Measurements from ENCODE around the gene LRCH1.

LRCH1 gene

DNA sequence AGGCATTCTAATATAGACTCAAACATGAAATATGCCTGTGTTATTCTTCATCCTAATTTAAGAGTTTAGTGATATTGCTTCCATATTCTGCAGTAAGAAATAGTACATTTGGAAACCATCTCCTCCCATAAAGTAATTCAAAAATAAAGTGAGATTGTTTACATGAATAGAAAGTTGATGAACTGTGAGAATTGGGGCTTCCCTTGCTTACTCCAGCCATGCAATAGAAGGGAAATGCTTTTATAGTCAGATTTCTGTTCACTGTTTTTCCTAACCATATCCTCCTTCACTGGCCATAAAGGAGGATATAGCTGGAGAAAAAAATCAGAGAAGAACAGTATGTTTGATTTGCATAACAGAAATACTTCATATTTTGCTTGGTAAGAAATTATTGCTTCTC is 7.8 kb downstream of the LRCH1 start:
- no peak overlapping the region for H3K27ac ChIP-seq (ENCODE audit: low read length)
- DNase-seq (ENCODE audit: low read depth, low spot score): no peak
- no peaks in the 10 kb centered on the region for H3K27me3 ChIP-seq (ENCODE audit: control insufficient read depth, insufficient read depth, low read length)
- no peaks in the 10 kb centered on the region for H3K9me3 ChIP-seq (ENCODE audit: control insufficient read depth, insufficient read depth, low read length)
- H3K4me3 ChIP-seq (ENCODE audit: low read length): no peak overlapping the region
- H3K4me1 ChIP-seq (ENCODE audit: control insufficient read depth, insufficient read depth, low read length): no peaks in the 10 kb centered on the region
- no peaks in the 10 kb centered on the region for H3K36me3 ChIP-seq (ENCODE audit: control insufficient read depth, insufficient read depth, low read length)

DNA sequence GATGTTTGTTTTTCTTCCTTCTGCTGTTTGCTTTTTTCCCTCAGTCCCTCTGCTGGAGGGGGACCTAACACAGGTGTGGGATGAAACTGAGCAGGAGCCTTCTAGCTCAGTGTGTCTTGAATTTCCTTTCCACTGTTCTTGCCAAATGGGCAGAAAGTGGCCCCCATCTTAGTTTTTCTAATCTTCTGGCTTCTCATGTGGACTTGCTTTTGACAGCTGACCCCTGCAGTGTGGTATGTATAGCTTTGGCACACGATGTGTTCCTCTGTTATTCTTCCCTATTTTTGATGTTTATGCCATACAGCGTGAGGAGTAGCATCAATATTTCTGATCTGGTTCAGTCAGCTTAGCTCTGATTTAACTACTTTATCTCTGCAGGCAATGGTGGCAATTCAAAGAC is 8.3 kb downstream of the LRCH1 start:
- DNase-seq (ENCODE audit: low read depth, low spot score): no peak
- Histone ChIP-seq H3K9me3 (ENCODE audit: control insufficient read depth, insufficient read depth, low read length) (no peaks in the 10 kb centered on the region), H3K4me1 (ENCODE audit: control insufficient read depth, insufficient read depth, low read length) (no peaks in the 10 kb centered on the region), H3K4me3 (ENCODE audit: low read length) (no peak overlapping the region), H3K27me3 (ENCODE audit: control insufficient read depth, insufficient read depth, low read length) (no peaks in the 10 kb centered on the region), H3K27ac (ENCODE audit: low read length) (no peak overlapping the region), H3K36me3 (ENCODE audit: control insufficient read depth, insufficient read depth, low read length) (no peaks in the 10 kb centered on the region)
- WGBS (ENCODE audit: insufficient coverage, insufficient read length): no CpG with 5 or more reads among the region's 2 CpGs

DNA sequence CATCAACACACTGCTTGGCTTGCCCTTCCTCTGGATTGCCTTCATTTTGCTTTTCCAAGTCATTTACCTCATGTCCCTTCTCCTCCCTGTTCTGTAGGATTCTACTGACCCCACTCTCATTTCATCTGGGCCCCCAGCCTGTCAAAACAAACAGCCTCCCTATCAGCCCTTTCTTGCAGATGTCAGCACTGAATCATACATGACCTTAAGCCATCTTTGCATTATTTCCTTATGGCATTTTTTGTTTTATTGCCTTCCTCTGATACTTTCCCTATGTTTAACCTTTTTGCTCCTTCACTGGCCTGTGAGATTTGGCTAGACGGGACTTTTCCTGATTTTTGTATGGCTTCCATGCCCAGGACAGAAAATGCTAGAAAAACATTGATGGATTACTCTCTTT is 8.7 kb downstream of the LRCH1 start:
- no CpG with 5 or more reads among the region's 1 CpG for WGBS (ENCODE audit: insufficient coverage, insufficient read length)
- Histone ChIP-seq H3K36me3 (ENCODE audit: control insufficient read depth, insufficient read depth, low read length) (no peaks in the 10 kb centered on the region), H3K27ac (ENCODE audit: low read length) (no peak overlapping the region), H3K4me3 (ENCODE audit: low read length) (no peak overlapping the region), H3K27me3 (ENCODE audit: control insufficient read depth, insufficient read depth, low read length) (no peaks in the 10 kb centered on the region), H3K4me1 (ENCODE audit: control insufficient read depth, insufficient read depth, low read length) (no peaks in the 10 kb centered on the region), H3K9me3 (ENCODE audit: control insufficient read depth, insufficient read depth, low read length) (no peaks in the 10 kb centered on the region)
- DNase-seq (ENCODE audit: low read depth, low spot score): no peak

DNA sequence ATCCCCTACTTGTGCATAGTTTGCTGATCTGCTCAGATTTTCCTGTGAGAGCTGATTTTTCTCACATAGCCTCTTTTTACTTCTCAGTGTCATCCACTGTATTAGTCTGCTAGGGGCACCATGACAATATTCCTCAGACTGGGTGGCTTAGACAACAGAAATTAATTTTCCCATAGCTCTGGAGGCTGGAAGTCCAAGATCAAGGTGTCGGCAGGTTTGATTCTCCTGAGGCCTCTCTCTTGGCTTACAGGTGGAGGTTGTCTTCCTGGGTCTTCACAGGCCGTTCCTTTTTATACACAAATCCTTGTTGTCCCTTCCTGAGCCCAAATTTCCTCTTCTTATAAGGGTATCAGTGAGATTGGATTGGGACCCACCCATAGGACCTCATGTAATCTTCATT is 9.2 kb downstream of the LRCH1 start:
- no peaks in the 10 kb centered on the region for H3K9me3 ChIP-seq (ENCODE audit: control insufficient read depth, insufficient read depth, low read length)
- H3K4me3 ChIP-seq (ENCODE audit: low read length): no peak overlapping the region
- no peaks in the 10 kb centered on the region for H3K36me3 ChIP-seq (ENCODE audit: control insufficient read depth, insufficient read depth, low read length)
- no peak overlapping the region for H3K27ac ChIP-seq (ENCODE audit: low read length)
- no peaks in the 10 kb centered on the region for H3K4me1 ChIP-seq (ENCODE audit: control insufficient read depth, insufficient read depth, low read length)
- DNase-seq (ENCODE audit: low read depth, low spot score): no peak
- no peaks in the 10 kb centered on the region for H3K27me3 ChIP-seq (ENCODE audit: control insufficient read depth, insufficient read depth, low read length)
- WGBS (ENCODE audit: insufficient coverage, insufficient read length): no CpG with 5 or more reads among the region's 2 CpGs

DNA sequence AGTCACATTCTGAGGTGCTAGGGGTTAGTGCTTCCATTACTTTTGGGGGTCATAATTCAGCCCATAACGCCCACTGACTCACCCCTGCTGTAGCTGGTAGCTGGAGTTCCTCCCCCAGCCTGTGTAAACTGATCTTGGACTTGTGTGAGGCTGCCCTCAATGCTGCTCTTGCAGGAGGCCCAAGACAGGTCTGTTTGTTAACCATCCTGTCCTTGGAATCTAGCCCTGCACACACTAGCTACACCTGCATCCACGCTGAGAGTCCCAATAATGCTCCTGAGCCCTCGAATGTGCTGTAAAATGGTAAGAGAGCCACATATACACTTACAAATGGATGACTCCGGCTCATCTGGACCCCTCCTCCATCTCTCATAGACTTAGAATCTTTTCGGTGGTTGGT is 9.6 kb downstream of the LRCH1 start:
- H3K4me1 ChIP-seq (ENCODE audit: control insufficient read depth, insufficient read depth, low read length): no peaks in the 10 kb centered on the region
- no peak for DNase-seq (ENCODE audit: low read depth, low spot score)
- H3K27ac ChIP-seq (ENCODE audit: low read length): no peak overlapping the region
- H3K9me3 ChIP-seq (ENCODE audit: control insufficient read depth, insufficient read depth, low read length): no peaks in the 10 kb centered on the region
- H3K27me3 ChIP-seq (ENCODE audit: control insufficient read depth, insufficient read depth, low read length): no peaks in the 10 kb centered on the region
- no peaks in the 10 kb centered on the region for H3K36me3 ChIP-seq (ENCODE audit: control insufficient read depth, insufficient read depth, low read length)
- WGBS (ENCODE audit: insufficient coverage, insufficient read length): no CpG with 5 or more reads among the region's 5 CpGs
- no peak overlapping the region for H3K4me3 ChIP-seq (ENCODE audit: low read length)

DNA sequence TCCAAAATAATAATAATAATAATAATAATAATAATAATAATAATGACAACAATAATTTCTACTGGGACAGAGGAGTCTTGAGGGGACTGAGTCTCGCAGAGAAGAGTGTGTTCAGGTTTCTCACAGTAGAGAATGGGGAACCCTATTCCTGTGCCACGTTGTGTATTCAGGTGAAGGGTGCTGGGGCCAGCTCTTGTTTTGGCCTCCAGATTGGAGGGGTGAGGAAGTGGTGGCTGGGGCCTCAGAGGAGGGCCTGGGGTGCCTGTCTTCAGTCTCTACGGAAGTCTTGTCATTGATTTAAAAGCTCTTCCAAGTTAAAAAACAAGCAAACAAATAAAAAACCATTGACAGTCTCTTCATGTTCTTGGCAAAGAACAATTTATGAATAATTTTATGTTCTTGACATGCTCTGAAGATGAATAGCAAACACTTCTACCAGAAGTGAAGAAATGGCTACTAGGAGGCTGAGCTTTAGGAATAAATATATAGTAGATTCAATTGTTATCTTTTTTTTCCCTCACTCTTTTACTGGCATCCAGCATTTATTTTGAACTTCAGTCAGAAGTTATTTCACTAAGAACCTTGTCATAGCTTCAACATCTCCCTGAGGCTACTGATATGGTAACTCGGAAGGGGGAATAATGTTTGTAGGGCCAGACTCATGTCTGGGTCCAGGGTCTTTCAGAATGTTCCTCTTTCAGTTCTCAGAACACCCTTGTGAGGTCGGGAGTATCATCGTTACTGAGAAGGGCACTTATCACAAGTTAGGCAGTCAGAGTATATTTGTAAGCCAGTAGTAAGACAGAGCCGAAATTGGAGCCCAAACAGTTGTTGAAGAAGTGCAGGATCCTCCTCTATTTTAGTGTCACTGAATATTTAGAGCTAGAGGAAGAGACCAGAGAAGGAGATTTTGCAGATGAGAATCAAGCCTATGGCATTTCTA is 13.1 kb downstream of the LRCH1 start:
- Histone ChIP-seq H3K4me3 (ENCODE audit: low read length) (no peak overlapping the region), H3K27ac (ENCODE audit: low read length) (no peak overlapping the region), H3K27me3 (ENCODE audit: control insufficient read depth, insufficient read depth, low read length) (no peaks in the 10 kb centered on the region), H3K36me3 (ENCODE audit: control insufficient read depth, insufficient read depth, low read length) (no peaks in the 10 kb centered on the region), H3K9me3 (ENCODE audit: control insufficient read depth, insufficient read depth, low read length) (no peaks in the 10 kb centered on the region), H3K4me1 (ENCODE audit: control insufficient read depth, insufficient read depth, low read length) (no peaks in the 10 kb centered on the region)
- no peak for DNase-seq (ENCODE audit: low read depth, low spot score)
- WGBS (ENCODE audit: insufficient coverage, insufficient read length): no CpG with 5 or more reads among the region's 7 CpGs

DNA sequence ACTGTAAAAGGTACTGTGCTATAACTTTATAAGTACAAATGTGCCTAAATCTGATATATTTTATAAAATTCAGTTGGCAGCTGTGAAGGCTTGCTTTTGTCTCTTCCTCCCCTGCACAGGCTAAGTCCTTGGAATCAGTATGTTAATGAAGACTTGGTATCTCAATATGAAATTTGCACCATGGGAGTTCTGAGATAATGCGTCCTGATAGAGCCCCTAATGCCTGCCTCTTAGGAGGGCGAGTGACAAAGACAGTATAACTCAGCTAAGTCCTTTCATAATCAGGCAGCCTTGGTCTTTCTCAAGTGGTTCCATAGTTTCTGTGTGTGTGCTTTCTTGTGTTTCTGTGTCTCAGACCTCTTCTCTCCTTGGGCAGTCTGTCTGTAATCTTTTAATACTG is 14.7 kb downstream of the LRCH1 start:
- no peak overlapping the region for H3K4me3 ChIP-seq (ENCODE audit: low read length)
- H3K36me3 ChIP-seq (ENCODE audit: control insufficient read depth, insufficient read depth, low read length): no peaks in the 10 kb centered on the region
- no peaks in the 10 kb centered on the region for H3K27me3 ChIP-seq (ENCODE audit: control insufficient read depth, insufficient read depth, low read length)
- H3K4me1 ChIP-seq (ENCODE audit: control insufficient read depth, insufficient read depth, low read length): no peaks in the 10 kb centered on the region
- H3K27ac ChIP-seq (ENCODE audit: low read length): no peak overlapping the region
- no peaks in the 10 kb centered on the region for H3K9me3 ChIP-seq (ENCODE audit: control insufficient read depth, insufficient read depth, low read length)
- no peak for DNase-seq (ENCODE audit: low read depth, low spot score)
- no CpG with 5 or more reads among the region's 2 CpGs for WGBS (ENCODE audit: insufficient coverage, insufficient read length)

DNA sequence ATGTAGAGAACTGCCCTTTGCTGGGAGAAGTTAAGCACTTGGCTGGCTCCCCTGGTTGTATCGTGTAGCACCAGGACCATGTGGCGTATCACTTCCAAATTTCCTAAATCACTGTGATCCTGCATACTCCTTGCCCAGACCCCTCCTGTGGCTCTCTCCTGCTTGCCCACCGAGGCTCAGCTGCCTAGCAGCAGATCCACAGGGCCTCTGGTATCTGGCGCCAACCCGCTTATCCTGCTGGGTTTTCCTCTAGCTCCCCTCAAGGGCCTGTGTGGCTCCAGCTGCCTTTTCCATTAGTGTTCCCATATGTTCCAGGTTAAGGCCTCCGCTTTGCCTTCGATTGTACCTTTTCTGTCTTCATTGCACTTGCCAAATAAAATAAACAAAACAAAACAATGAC is 16.5 kb downstream of the LRCH1 start:
- no peak for DNase-seq (ENCODE audit: low read depth, low spot score)
- Histone ChIP-seq H3K4me3 (ENCODE audit: low read length) (no peak overlapping the region), H3K9me3 (ENCODE audit: control insufficient read depth, insufficient read depth, low read length) (no peaks in the 10 kb centered on the region), H3K36me3 (ENCODE audit: control insufficient read depth, insufficient read depth, low read length) (no peaks in the 10 kb centered on the region), H3K4me1 (ENCODE audit: control insufficient read depth, insufficient read depth, low read length) (no peaks in the 10 kb centered on the region), H3K27ac (ENCODE audit: low read length) (no peak overlapping the region), H3K27me3 (ENCODE audit: control insufficient read depth, insufficient read depth, low read length) (no peaks in the 10 kb centered on the region)
- WGBS (ENCODE audit: insufficient coverage, insufficient read length): no CpG with 5 or more reads among the region's 7 CpGs

DNA sequence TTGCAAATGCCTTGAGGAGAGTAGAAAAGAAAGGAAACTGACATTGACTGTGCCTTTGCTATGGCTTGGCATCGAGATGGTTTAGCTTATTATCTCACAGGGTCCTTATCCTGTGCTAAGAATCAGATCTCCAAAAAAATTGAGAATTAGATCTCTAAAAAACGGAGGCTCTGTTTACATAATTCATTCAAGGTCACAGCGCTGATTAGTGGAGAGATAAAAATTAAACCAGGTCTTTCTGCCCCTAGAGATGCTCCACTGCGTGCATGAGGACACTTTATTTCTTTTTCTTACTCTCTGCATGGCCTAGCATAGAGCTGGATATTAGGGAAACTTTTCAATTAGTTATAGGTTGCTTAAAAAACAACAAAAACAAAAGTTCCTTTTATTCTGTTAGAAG is 17.3 kb downstream of the LRCH1 start:
- Histone ChIP-seq H3K4me3 (ENCODE audit: low read length) (no peak overlapping the region), H3K4me1 (ENCODE audit: control insufficient read depth, insufficient read depth, low read length) (no peaks in the 10 kb centered on the region), H3K27me3 (ENCODE audit: control insufficient read depth, insufficient read depth, low read length) (no peaks in the 10 kb centered on the region), H3K36me3 (ENCODE audit: control insufficient read depth, insufficient read depth, low read length) (no peaks in the 10 kb centered on the region), H3K9me3 (ENCODE audit: control insufficient read depth, insufficient read depth, low read length) (no peaks in the 10 kb centered on the region), H3K27ac (ENCODE audit: low read length) (no peak overlapping the region)
- no CpG with 5 or more reads among the region's 4 CpGs for WGBS (ENCODE audit: insufficient coverage, insufficient read length)
- no peak for DNase-seq (ENCODE audit: low read depth, low spot score)

DNA sequence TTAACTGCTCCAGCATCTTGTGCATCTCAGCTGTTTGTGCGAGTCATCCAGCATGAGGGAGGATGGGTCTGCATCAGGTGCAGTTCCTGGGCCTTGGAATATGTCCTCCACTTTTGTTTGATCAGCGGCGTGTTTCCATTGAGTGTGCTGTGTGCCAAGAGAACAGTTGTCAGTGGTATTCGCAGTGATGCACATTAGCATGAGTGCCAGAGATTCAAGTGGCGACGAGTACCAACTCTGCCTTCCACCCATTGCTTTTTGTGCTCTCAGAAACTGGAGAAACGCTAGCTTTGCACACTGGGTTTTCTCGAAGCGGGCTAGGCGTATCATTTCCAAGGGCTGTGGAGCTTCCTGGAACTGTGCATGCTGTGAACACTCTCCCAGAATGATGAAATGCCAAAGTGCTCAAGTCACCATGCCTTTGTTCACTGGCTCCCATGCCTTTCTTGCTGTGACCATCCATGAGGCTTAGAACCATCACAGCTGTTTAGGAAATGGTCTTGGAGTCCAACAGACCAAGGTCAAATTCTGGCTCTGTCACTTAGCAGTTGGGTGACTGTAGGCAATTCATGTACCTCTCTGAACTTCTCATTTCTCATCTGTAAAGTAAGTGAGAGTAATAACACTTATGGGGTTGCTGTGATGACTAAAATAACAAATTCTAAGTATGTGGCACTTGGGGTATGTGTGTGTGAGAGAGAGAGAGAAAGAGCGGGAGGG is 18.4 kb downstream of the LRCH1 start:
- Histone ChIP-seq H3K27ac (ENCODE audit: low read length) (no peak overlapping the region), H3K9me3 (ENCODE audit: control insufficient read depth, insufficient read depth, low read length) (no peaks in the 10 kb centered on the region), H3K4me3 (ENCODE audit: low read length) (no peak overlapping the region), H3K4me1 (ENCODE audit: control insufficient read depth, insufficient read depth, low read length) (no peaks in the 10 kb centered on the region), H3K36me3 (ENCODE audit: control insufficient read depth, insufficient read depth, low read length) (no peaks in the 10 kb centered on the region), H3K27me3 (ENCODE audit: control insufficient read depth, insufficient read depth, low read length) (no peaks in the 10 kb centered on the region)
- DNase-seq (ENCODE audit: low read depth, low spot score): no peak
- no CpG with 5 or more reads among the region's 11 CpGs for WGBS (ENCODE audit: insufficient coverage, insufficient read length)
